ENCODE results near the gene FAP. TPM values are rescaled to one million over a fixed set of nuclear protein-coding genes. Genes with fewer than 3 reads are reported as not detected.

FAP gene
- total and polyA plus RNA-seq, 3 donors from 2014 or later = 1.2 to 5.6 (median 2.6) TPM

DNA sequence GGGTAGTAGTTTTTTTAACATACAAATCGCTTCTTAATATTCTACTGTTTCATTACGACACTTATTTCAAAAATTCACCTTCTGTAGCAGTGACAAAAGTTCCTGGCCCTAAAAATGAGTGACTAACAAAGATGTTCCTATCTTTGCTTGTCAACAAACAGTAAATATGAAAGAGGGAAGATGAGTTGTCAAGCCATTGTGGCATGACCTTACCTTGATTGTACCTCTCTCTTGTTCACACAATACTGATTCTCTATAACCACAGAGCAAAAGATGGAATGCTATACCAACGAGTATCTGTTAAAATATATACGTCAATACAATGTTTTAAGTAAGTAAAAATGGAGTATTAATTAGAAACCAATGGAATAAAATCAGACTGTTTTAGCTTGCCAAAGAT is 76.5 kb downstream of the FAP start:
- Histone ChIP-seq H3K27me3 (no peaks in the 10 kb centered on the region), H3K9me3 (no peaks in the 10 kb centered on the region), H3K36me3 (ENCODE audit: low read depth, missing control alignments) (no peaks in the 10 kb centered on the region), H3K4me3 (no peak overlapping the region), H3K4me1 (no peaks in the 10 kb centered on the region), H3K27ac (no peak overlapping the region)
- TF ChIP-seq CTCF (IDR thresholded peaks at IDR 0.05) (no peak), POLR2A (IDR thresholded peaks at IDR 0.05) (no peak)
- no peak for DNase-seq
- intact Hi-C loops (cut with DNase I; ENCODE audit: low total_unique reads) = no loop called here
- 90 to 95% methylated on average over 4 of the region's 4 CpGs for whole genome bisulfite sequencing, 2 donors

DNA sequence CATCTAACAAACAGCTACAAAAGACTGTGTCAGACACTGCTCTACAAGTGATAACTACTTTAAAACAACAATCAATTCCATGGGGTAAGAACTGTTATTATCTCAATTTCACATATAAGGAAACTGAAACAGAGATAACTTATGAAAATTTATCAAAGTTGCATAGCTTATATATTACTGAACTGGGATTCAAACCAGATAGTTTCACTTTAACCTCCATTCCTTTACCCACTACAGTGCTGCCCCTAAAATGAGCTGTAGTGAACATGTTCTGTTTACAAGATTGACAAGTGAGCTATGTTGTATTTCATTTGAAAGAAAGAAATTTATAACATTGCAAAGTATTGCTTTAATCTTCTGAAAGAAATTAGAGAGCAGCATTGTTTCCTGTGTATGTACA is 77.1 kb downstream of the FAP start:
- H3K27me3 ChIP-seq = no peaks in the 10 kb centered on the region
- TF ChIP-seq POLR2A (IDR thresholded peaks at IDR 0.05) = no peak
- TF ChIP-seq CTCF (IDR thresholded peaks at IDR 0.05) = no peak
- no peak overlapping the region for H3K27ac ChIP-seq
- no peak for DNase-seq
- intact Hi-C loops (cut with DNase I; ENCODE audit: low total_unique reads) = no loop called here
- H3K9me3 ChIP-seq = no peaks in the 10 kb centered on the region
- H3K4me3 ChIP-seq = no peak overlapping the region
- no peaks in the 10 kb centered on the region for H3K36me3 ChIP-seq (ENCODE audit: low read depth, missing control alignments)
- no peaks in the 10 kb centered on the region for H3K4me1 ChIP-seq

DNA sequence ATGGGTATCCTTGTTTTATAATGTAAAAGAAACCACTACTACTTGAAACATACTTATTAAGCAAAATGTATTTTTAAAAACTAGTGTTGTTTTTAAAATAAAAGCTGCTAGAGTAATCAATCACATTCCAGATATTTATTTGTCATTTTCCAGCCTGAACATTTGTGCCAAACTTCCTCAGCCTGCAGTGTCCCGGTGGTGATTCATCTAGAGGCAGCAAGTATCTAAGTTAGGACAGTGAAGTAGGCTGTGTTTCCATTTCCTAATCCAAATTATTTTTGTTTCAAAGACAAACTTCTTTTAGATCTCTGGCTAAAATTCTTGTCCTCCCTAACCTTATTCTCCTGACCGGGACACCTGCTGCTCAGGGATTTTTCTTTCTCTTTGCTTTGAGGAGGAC is 78.4 kb downstream of the FAP start:
- intact Hi-C loops (cut with DNase I; ENCODE audit: low total_unique reads) = no loop called here
- 34 to 53% methylated on average over 2 of the region's 2 CpGs for WGBS, 2 donors
- Histone ChIP-seq H3K9me3 (no peaks in the 10 kb centered on the region), H3K27me3 (no peaks in the 10 kb centered on the region), H3K4me3 (no peak overlapping the region), H3K36me3 (ENCODE audit: low read depth, missing control alignments) (no peaks in the 10 kb centered on the region), H3K27ac (no peak overlapping the region), H3K4me1 (no peaks in the 10 kb centered on the region)
- DNase-seq = no peak
- TF ChIP-seq POLR2A (IDR thresholded peaks at IDR 0.05) (no peak), CTCF (IDR thresholded peaks at IDR 0.05) (no peak)

- no peak for TF ChIP-seq CTCF (IDR thresholded peaks at IDR 0.05)
- no peak for TF ChIP-seq POLR2A (IDR thresholded peaks at IDR 0.05)
- Histone ChIP-seq H3K4me1 (no peaks in the 10 kb centered on the region), H3K27me3 (no peaks in the 10 kb centered on the region), H3K36me3 (ENCODE audit: low read depth, missing control alignments) (no peaks in the 10 kb centered on the region), H3K9me3 (no peaks in the 10 kb centered on the region), H3K4me3 (no peak overlapping the region), H3K27ac (no peak overlapping the region)
- DNase-seq = no peak
- whole genome bisulfite sequencing, 2 donors = 69 to 77% methylated on average over 6 of the region's 6 CpGs
- intact Hi-C loops (cut with DNase I; ENCODE audit: low total_unique reads) = no loop called here
Observed at GRCh38 chr2:162159446-162159845, 83.8 kb downstream of the FAP start.

GRCh38 chr2:162156149-162156548 is 87.1 kb downstream of the FAP start:
- Histone ChIP-seq H3K27ac (no peak overlapping the region), H3K36me3 (ENCODE audit: low read depth, missing control alignments) (no peaks in the 10 kb centered on the region), H3K27me3 (no peaks in the 10 kb centered on the region), H3K4me3 (no peak overlapping the region), H3K4me1 (no peaks in the 10 kb centered on the region), H3K9me3 (no peaks in the 10 kb centered on the region)
- intact Hi-C loops (cut with DNase I; ENCODE audit: low total_unique reads) = no loop called here
- no peak for DNase-seq
- 83 to 86% methylated on average over 3 of the region's 3 CpGs for WGBS, 2 donors
- no peak for TF ChIP-seq CTCF (IDR thresholded peaks at IDR 0.05)
- TF ChIP-seq POLR2A (IDR thresholded peaks at IDR 0.05) = no peak

Data from testis (tissue), 3 donors.